ENCODE measurements around the gene EME2.

DNA sequence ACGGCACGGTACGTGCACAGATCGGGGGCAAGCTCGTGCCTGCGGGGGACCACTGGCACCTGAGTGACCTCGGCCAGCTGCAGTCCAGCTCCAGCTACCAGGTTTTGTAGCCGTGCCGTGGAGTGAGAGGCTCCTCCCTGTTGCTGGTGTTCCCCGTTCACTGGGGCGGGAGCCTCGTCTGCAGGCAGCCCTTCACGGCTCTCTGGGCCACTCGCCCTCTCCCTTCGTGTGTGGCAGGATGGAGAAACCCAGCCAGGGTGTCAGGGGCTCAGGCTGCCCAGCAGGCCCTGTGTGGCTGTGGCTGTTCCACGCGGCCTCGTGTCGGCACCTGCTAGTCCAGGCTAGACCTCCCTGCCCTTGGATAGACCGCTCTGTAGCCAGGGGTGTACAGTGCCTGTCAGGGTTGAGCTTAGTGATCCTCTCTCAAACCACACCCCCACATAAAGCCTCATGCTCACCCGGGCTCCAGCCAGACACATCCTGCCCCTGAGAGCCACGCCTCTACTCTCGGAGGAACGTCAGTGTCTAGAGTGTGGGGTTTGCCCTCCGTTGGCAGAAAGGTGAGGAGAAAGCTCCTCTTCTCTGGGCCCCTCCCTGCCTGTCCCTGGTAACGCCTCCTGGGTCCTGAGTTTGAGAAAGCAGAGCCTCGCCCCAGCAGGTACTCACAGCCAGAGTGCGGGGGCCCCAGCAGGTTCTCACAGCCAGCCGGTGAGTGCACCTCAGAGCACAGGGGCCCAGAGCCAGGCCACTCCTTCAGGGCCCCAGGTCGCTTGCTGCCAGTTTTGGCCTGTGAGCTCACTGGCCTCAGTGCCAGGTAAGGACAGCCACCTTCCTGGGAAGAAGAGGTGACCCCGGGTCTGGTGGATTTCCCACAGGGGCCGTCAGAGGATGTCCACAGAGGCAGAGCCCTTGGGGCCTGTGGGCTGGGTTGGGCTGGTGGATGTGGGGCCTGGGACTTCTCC is 29.0 kb upstream of the EME2 start:
- TF ChIP-seq, protein P1, sequence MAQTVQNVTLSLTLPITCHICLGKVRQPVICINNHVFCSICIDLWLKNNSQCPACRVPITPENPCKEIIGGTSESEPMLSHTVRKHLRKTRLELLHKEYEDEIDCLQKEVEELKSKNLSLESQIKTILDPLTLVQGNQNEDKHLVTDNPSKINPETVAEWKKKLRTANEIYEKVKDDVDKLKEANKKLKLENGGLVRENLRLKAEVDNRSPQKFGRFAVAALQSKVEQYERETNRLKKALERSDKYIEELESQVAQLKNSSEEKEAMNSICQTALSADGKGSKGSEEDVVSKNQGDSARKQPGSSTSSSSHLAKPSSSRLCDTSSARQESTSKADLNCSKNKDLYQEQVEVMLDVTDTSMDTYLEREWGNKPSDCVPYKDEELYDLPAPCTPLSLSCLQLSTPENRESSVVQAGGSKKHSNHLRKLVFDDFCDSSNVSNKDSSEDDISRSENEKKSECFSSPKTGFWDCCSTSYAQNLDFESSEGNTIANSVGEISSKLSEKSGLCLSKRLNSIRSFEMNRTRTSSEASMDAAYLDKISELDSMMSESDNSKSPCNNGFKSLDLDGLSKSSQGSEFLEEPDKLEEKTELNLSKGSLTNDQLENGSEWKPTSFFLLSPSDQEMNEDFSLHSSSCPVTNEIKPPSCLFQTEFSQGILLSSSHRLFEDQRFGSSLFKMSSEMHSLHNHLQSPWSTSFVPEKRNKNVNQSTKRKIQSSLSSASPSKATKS (CRISPR knock-in tag; IDR thresholded peaks at IDR 0.05): no peak
- TF ChIP-seq RAD21 (CRISPR knock-in tag; IDR thresholded peaks at IDR 0.05) (no peak), POLR2A (IDR thresholded peaks at IDR 0.05; ENCODE audit: insufficient read depth in 1 of 2, low read depth in 2 of 2, low read length in 2 of 2) (no peak), KAT7 (CRISPR knock-in tag; IDR thresholded peaks at IDR 0.05; ENCODE audit: borderline replicate concordance) (no peak), ZNF550 (CRISPR knock-in tag; IDR thresholded peaks at IDR 0.05; ENCODE audit: borderline replicate concordance) (no peak), FOXM1 (CRISPR knock-in tag; IDR thresholded peaks at IDR 0.05) (no peak)
- TF ChIP-seq, protein P2, sequence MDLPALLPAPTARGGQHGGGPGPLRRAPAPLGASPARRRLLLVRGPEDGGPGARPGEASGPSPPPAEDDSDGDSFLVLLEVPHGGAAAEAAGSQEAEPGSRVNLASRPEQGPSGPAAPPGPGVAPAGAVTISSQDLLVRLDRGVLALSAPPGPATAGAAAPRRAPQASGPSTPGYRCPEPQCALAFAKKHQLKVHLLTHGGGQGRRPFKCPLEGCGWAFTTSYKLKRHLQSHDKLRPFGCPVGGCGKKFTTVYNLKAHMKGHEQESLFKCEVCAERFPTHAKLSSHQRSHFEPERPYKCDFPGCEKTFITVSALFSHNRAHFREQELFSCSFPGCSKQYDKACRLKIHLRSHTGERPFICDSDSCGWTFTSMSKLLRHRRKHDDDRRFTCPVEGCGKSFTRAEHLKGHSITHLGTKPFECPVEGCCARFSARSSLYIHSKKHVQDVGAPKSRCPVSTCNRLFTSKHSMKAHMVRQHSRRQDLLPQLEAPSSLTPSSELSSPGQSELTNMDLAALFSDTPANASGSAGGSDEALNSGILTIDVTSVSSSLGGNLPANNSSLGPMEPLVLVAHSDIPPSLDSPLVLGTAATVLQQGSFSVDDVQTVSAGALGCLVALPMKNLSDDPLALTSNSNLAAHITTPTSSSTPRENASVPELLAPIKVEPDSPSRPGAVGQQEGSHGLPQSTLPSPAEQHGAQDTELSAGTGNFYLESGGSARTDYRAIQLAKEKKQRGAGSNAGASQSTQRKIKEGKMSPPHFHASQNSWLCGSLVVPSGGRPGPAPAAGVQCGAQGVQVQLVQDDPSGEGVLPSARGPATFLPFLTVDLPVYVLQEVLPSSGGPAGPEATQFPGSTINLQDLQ (CRISPR knock-in tag; IDR thresholded peaks at IDR 0.05): no peak

Measured in HepG2 (cell line).